Naive B cell (primary cell): ENCODE measurements around the gene DAZAP1. TPM values are rescaled to one million over a fixed set of nuclear protein-coding genes. Genes with fewer than 3 reads are reported as not detected.
"Not testable (repeated sequence)": the region's sequence is repeated elsewhere in the genome, so short reads cannot be mapped to it uniquely, and the experiment has no call there.

ENCODE experiments used
- ATAC-seq, 2 donors: fragments of 150-1000 bp; cut with Tn5 transposase; 2 replicates each; pipeline ENCODE4 v1.10.0; 2021; ENCODE audit warnings: low read depth in 2 of 2, mild to moderate bottlenecking in 2 of 2, moderate library complexity in 2 of 2
- DNase-seq: peaks from one replicate; pipeline ENCODE4 v3.0.0; 2022
- H3K27ac Mint-ChIP-seq, 6 donors: one replicate each; pipeline ENCODE4 v1.8.0; 2020 to 2022; ENCODE audit warnings: mild to moderate bottlenecking in 6 of 6, mixed read lengths in 6 of 6, moderate library complexity in 5 of 6, inconsistent platforms in 2 of 6
- H3K27me3 Mint-ChIP-seq, 3 donors: one replicate each; pipeline ENCODE4 v1.8.0; 2021 to 2022; ENCODE audit warnings: mixed read lengths in 3 of 3, mild to moderate bottlenecking in 1 of 3
- H3K36me3 Mint-ChIP-seq, 2 donors: one replicate each; pipeline ENCODE4 v1.8.0; 2020 to 2022; ENCODE audit warnings: mixed read lengths in 2 of 2, inconsistent platforms in 1 of 2, mild to moderate bottlenecking in 1 of 2
- H3K4me1 Mint-ChIP-seq, 3 donors: one replicate each; pipeline ENCODE4 v1.8.0; 2020 to 2022; ENCODE audit warnings: mixed read lengths in 3 of 3, inconsistent platforms in 1 of 3, mild to moderate bottlenecking in 1 of 3, moderate library complexity in 1 of 3
- H3K4me3 Mint-ChIP-seq, 8 donors: one replicate each; pipeline ENCODE4 v1.8.0; 2020 to 2022; ENCODE audit warnings: mild to moderate bottlenecking in 8 of 8, mixed read lengths in 8 of 8, moderate library complexity in 8 of 8, inconsistent platforms in 2 of 8
- H3K9me3 Mint-ChIP-seq, 7 donors: one replicate each; pipeline ENCODE4 v1.8.0; 2020 to 2022; ENCODE audit warnings: mixed read lengths in 7 of 7, mild to moderate bottlenecking in 5 of 7, inconsistent platforms in 2 of 7, moderate library complexity in 1 of 7
- polyA plus RNA-seq, 6 donors: library from polyadenylated mRNA; unstranded; fragments of 300-500 nt; fragmentation: Illumina TruSeq; gene quantifications; one replicate each; pipeline ENCODE4 v1.2.3, GENCODE V29; 2021; ENCODE audit warnings: low read depth in 6 of 6

Gene DAZAP1
- polyA plus RNA-seq, 6 donors from 2014 or later = 3.6 to 7.5 (median 6.2) TPM

DNA sequence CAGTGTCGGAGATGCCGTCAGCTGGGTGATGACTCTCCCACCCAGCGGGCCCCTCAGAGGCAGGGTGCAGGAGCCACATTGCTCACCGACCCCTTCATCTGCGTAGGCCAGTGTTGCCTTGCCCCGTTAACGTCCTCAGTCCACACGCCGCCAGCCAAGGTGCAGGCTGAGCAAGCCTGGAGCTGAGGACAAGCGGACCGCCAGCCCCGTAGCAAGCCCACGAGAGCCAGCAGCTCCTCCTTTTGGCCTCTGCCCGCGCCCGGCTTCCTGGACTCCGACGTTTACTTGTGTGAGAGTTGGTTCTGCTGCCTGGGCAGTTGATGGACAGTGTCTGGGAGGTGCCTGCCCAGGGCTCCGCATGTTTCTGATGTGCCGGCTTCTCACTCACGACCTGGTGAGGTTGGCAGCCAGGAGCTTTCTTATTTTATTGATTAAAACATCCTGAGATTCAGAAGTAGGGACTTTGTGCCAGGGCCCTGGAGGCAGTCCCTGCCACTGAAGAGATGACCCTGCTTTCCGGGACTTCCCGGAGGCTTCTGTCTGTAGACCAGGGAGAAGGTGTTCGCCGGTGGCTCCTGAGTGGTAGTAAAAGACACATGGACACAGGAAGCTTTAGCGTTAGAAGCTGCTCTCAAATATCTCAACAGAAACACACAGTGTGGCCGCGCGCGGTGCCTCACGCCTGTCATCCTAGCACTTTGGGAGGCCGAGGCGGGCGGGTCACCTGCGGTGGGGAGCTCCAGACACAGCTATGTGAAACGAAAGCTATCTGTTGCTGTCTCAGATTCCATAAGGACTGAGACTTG is 5.8 kb downstream of the DAZAP1 start:
- H3K4me1 Mint-ChIP-seq = peaks cover 54 to 81% (median 67%) of the 10 kb centered on the region in 3 donors
- ATAC-seq = no peak

DNA sequence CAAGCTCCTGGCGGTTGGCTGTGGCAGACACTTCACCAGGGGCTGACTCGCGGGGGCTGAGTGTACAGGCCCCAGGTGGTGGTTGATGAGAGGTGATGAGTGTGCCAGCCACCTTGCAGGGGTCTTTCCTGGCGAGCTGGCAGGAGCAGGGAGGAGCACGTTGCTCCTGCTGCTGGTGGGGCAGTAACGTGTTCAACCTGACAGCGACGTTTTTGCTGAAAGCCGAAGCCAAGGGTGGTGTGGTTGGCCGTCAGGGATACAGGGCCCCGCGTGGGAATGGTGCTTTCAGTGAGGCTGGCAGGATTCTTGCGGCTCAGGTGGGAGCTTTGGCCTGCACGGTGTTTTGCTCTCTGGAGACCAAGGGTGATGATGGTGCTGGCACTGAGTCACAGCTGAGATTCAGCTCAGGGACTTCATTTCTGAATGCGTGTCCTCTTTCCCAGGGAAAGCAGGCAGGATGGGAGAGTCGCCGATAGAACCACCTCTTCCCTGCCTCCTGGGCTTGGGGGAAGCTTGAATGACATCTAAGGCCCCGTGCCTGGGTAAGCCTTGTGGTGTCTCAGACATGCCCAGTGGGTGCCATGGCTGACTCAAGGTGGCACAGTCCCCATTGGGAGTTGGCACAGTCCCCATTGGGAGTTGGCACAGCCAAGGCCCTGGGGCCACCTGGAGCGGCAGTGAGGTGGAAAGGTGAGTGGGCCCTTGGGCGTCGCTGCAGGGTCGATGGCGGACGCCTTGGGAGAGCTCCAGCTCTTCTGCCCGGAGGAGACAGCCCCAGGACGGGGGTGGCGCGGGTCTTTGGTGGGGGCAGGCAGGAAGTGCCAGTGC is 8.8 kb downstream of the DAZAP1 start:
- Mint-ChIP-seq H3K27me3 (no peaks in the 10 kb centered on the region), H3K9me3 (no peaks in the 10 kb centered on the region), H3K4me1 (peaks cover 29 to 59% (median 47%) of the 10 kb centered on the region in 3 donors), H3K36me3 (peaks cover 0 to 5% of the 10 kb centered on the region in 2 donors), H3K27ac (peak overlapping the region in 2 of 6 donors; percentile 8 to 47), H3K4me3 (peak overlapping the region in 3 of 8 donors; percentile 15 to 67 (median 44))
- ATAC-seq = no peak
- no peak for DNase-seq

More for the DNA sequence above, 5.8 kb downstream of the DAZAP1 start:
- Mint-ChIP-seq H3K27ac (peak overlapping the region in 1 of 6 donors; percentile 42), H3K4me3 (peak overlapping the region in 2 of 8 donors; percentile 25 to 47), H3K36me3 (no peaks in the 10 kb centered on the region), H3K27me3 (no peaks in the 10 kb centered on the region), H3K9me3 (no peaks in the 10 kb centered on the region)
- DNase-seq = no peak

DNA sequence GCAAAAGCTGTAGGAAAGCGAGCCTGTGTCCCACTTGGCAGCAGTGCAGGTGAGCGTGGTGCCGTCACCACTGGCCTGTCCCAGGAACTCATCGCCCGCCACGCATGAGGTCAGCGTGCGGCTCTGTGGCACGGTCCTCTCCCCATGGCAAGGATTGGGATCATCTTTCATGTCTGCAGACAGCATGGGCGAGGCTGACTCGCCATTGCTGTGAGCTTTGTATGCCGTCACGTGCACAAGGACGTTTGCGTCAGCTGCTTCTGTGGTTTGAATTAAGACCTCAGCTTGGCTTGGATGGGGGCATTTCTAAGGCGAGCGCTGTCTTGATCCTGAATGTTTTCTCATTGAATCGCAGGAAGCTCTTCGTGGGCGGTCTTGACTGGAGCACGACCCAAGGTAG is 9.8 kb downstream of the DAZAP1 start:
- H3K36me3 Mint-ChIP-seq = peaks cover 0 to 5% of the 10 kb centered on the region in 2 donors
- H3K27ac Mint-ChIP-seq = peak overlapping the region in 1 of 6 donors; percentile 66
- ATAC-seq (no peak), DNase-seq (no peak)
- H3K4me1 Mint-ChIP-seq = peaks cover 25 to 50% (median 39%) of the 10 kb centered on the region in 3 donors
- no peak overlapping the region for H3K4me3 Mint-ChIP-seq
- H3K27me3 Mint-ChIP-seq = no peaks in the 10 kb centered on the region
- no peaks in the 10 kb centered on the region for H3K9me3 Mint-ChIP-seq

DNA sequence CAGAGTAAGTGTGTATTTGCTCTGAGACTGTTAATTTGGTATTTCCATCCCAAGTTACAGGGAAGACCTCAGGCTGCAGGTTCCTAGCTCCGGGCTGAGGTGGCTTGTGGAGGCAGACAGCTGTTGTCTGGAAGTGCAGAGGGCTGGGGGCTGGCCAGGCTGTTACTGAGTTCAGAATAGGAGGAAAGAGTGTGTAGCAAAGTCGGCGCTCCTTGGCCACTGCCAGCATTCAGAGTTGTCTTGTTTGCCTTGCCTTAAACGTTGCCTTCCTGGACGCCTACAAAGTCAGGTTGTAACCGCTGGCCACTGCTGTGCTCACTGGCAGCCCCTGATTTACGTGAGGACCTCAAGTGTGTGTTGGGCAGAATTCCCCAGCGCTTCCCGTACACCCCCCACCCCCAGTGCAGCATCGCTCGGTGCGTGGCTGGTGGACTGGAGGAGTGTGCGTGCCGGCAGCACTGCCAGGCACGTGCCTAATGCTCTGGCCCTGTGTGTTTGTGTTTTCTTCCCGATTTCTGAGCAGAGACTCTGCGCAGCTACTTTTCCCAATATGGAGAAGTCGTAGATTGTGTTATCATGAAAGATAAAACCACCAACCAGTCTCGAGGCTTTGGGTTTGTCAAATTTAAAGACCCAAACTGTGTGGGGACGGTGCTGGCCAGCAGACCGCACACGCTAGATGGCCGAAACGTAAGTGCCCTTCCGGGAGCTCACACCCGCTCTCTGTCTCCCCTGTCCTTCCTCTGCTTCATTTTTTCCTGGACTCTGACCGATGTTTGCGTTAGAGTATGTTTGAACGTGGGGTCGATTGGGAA is 10.5 kb downstream of the DAZAP1 start:
- no peaks in the 10 kb centered on the region for H3K27me3 Mint-ChIP-seq
- no peak overlapping the region for H3K4me3 Mint-ChIP-seq
- ATAC-seq (no peak), DNase-seq (no peak)
- peaks cover 5 to 6% of the 10 kb centered on the region in 2 donors for H3K36me3 Mint-ChIP-seq
- peak overlapping the region in 3 of 6 donors; percentile 27 to 66 (median 39) for H3K27ac Mint-ChIP-seq
- peaks cover 24 to 46% (median 38%) of the 10 kb centered on the region in 3 donors for H3K4me1 Mint-ChIP-seq
- no peaks in the 10 kb centered on the region for H3K9me3 Mint-ChIP-seq

DNA sequence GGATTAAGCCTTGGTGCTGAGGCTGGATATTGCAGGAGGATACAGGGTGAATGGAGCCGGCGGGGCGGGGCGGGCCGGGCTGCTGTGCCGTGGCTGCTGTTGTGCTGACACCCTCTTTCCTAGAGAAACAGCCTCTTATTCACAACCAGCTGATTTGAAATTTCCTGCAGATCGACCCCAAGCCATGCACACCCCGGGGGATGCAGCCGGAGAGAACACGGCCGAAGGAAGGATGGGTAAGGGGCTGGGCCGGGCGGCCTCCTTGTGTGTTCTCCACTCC is 11.1 kb downstream of the DAZAP1 start:
- no peak for ATAC-seq
- Mint-ChIP-seq H3K27ac (no peak overlapping the region), H3K4me3 (no peak overlapping the region), H3K27me3 (no peaks in the 10 kb centered on the region), H3K9me3 (no peaks in the 10 kb centered on the region), H3K36me3 (peaks cover 5 to 11% of the 10 kb centered on the region in 2 donors), H3K4me1 (peaks cover 25 to 40% (median 33%) of the 10 kb centered on the region in 3 donors)
- no peak for DNase-seq

DNA sequence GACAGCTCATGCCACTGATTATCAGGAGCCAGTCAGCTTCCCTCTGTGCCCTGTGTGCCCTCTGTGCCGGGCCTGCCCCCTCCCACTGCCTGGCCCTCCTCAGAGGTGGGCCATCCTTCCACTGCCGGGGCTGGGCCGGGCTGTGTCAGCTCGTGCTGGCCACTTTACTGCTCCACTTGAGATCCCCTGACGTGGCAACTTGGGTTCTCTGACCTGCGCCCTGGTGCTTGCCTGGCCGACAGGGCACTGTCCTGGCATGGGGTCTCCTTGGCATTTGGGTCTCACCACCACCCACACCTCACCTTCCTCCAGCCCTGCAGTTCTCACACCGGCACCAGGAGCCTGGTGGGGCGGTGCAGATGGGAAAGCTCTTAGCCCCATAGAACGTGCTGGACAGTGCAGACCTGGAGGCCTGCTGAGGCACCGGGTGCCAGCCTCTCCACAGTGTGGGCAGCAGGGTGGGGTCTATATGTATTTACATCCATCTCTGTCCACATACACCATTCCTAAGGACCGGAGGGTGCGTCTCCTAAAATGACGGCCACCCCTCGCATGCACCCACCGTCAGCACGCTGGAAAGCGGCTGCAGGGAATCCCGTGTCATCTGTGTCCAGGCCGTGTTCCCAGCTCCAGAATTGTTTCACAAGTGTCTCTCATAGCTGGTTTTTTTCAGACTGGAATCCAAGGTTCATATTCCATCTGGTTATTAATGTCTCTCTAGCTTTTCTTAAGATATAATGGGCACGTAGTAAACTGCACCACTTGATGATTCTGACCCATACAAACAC is 11.8 kb downstream of the DAZAP1 start:
- DNase-seq = no peak
- H3K27me3 Mint-ChIP-seq = no peaks in the 10 kb centered on the region
- H3K27ac Mint-ChIP-seq = peak overlapping the region in 1 of 6 donors; percentile 34
- H3K4me3 Mint-ChIP-seq = no peak overlapping the region
- no peaks in the 10 kb centered on the region for H3K9me3 Mint-ChIP-seq
- H3K4me1 Mint-ChIP-seq = peaks cover 24 to 33% (median 27%) of the 10 kb centered on the region in 3 donors
- no peak for ATAC-seq
- H3K36me3 Mint-ChIP-seq = peaks cover 5 to 11% of the 10 kb centered on the region in 2 donors

DNA sequence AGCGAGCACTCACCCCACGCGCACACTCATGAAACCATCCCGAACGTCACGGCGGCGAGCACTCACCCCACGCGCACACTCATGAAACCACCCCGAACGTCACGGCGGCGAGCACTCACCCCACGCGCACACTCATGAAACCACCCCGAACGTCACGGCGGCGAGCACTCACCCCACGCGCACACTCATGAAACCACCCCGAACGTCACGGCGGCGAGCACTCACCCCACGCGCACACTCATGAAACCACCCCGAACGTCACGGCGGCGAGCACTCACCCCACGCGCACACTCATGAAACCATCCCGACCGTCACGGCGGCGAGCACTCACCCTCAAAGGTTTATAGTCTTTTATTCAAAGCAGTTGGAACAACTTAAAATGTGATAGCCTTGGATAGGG is 12.7 kb downstream of the DAZAP1 start:
- H3K27ac Mint-ChIP-seq, H3K4me3 Mint-ChIP-seq, H3K27me3 Mint-ChIP-seq, ATAC-seq, DNase-seq, H3K9me3 Mint-ChIP-seq: not testable (repeated sequence)
- Mint-ChIP-seq H3K36me3 (peaks cover 5 to 11% of the 10 kb centered on the region in 2 donors), H3K4me1 (peaks cover 22 to 36% (median 24%) of the 10 kb centered on the region in 3 donors)

DNA sequence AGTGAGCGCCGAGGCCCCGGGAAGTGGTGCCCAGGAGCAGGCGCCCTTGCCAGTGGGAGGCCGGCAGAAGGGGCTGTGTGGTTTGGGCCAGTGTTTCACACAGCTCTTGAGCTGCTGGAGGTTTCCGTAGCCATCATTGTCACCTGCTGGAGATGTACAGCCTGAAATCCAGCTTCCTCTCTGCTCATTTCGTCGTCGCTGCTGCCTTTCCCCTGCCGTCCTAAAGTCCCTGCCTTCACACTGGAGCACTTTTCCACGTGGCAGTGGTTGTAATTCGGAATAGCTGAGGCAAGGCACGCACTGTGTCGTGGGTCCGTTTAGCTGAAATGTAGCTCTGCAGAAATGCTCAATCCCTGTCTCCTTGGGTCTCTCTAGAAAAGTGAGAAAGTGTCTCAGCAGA is 13.2 kb downstream of the DAZAP1 start:
- Mint-ChIP-seq H3K36me3 (peaks cover 5 to 11% of the 10 kb centered on the region in 2 donors), H3K9me3 (no peaks in the 10 kb centered on the region), H3K27ac (peak overlapping the region in 1 of 6 donors; percentile 79), H3K27me3 (no peaks in the 10 kb centered on the region), H3K4me1 (peaks cover 21 to 31% (median 22%) of the 10 kb centered on the region in 3 donors), H3K4me3 (no peak overlapping the region)
- DNase-seq (no peak), ATAC-seq (no peak)

DNA sequence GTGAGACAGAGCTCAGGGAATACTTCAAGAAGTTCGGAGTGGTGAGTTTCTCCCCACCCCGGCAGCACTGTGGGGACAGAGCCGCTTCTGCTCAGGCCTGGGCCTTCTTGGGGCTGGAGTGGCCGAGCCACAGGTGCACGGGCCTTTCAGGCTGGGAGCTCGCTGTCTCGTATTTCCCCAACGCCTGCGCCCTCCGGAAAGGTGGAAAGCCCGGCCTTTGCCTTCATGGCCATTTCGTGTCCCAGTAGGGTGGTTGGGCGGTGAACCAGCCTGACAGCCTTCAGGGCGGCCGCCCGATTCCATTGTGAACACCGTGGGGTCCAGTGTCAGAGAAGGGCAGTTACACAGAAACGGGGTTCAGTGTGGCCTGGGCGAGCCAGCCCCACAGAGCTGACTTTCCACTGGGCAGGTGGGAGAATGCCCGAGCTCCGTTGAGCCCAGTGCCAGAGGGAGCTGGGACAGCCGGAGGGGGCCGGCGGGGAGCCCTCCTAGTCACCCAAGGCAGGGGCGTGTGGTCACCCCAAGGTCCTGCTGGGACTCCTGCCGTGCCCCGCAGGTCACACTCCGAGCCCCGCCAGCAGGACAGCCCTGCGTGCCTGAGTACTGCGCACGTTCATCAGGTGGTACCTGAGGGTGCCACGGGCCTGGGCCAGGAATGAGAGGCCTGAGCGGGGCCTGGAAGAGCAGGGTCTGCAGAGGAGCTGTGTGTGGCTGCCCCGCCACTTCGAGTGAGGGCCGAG is 14.0 kb downstream of the DAZAP1 start:
- Mint-ChIP-seq H3K27ac (no peak overlapping the region), H3K9me3 (no peaks in the 10 kb centered on the region), H3K36me3 (peaks cover 5 to 11% of the 10 kb centered on the region in 2 donors), H3K4me1 (peaks cover 13 to 23% (median 17%) of the 10 kb centered on the region in 3 donors), H3K4me3 (no peak overlapping the region), H3K27me3 (no peaks in the 10 kb centered on the region)
- DNase-seq (no peak), ATAC-seq (no peak)

DNA sequence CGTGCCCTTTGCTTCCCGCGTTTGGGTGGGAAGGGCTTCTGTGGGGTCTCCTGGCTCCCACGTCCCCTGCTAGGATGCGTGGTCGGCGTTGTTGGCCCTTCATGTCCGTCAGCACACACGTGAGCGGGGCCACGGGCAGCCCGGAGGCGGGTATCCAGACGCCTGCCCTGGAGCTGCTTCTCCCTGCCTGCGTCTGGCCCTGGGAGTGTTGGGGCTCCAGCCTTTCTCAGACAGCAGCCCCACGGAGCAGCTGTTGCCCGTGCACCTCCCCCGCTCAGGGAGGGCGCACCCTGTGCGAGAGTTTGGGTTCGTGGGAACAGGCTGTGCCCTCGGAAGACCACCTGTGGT is 14.5 kb downstream of the DAZAP1 start:
- ATAC-seq (no peak), DNase-seq (no peak)
- Mint-ChIP-seq H3K36me3 (peaks cover 5 to 11% of the 10 kb centered on the region in 2 donors), H3K27ac (no peak overlapping the region), H3K9me3 (no peaks in the 10 kb centered on the region), H3K4me1 (peaks cover 12 to 20% (median 13%) of the 10 kb centered on the region in 3 donors), H3K4me3 (no peak overlapping the region), H3K27me3 (no peaks in the 10 kb centered on the region)

DNA sequence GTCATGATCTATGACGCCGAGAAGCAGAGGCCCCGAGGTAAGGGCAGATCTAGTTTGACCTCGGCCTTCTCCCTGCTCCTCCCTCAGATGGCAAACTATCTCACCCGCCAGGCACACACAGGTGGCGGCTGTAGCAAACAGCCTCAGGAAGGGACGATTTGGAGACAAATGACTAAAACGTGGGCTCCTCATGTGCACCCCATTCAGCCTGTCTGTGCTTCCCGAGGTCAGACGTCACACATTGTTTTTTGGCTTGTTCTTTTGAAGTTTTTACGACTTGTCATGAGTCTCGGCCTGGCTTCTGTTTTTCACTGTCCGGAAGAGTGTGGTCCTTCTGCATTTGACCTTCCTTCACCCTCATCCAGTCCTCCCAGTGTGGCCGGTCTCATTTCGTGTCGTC is 15.0 kb downstream of the DAZAP1 start:
- Mint-ChIP-seq H3K4me1 (peaks cover 9 to 15% (median 12%) of the 10 kb centered on the region in 3 donors), H3K9me3 (no peaks in the 10 kb centered on the region), H3K27ac (no peak overlapping the region), H3K27me3 (no peaks in the 10 kb centered on the region), H3K4me3 (no peak overlapping the region), H3K36me3 (peaks cover 5 to 11% of the 10 kb centered on the region in 2 donors)
- DNase-seq = no peak
- no peak for ATAC-seq

DNA sequence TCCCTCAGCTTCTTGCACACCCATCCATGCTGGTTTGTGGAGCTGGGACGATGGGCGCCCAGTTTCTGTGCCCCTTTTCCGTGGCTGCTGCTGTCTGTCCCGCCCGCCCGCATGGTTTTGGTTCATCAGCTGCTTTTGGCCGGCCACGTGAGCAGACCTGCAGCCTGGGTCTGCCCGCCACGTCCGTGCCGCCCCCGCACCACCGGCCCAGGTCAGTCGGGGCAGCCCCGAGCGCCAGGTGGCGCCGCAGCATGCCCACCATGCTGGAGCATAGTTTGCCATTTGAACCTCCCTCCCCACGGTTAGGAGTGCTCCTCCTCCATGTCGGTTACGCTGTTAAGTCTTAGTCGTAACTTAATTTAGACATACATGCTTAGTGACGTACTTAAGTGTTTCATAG is 15.6 kb downstream of the DAZAP1 start:
- H3K27ac Mint-ChIP-seq = no peak overlapping the region

More for the DNA sequence above, 15.6 kb downstream of the DAZAP1 start:
- Mint-ChIP-seq H3K9me3 (no peaks in the 10 kb centered on the region), H3K27me3 (no peaks in the 10 kb centered on the region), H3K4me1 (peaks cover 7 to 12% (median 9%) of the 10 kb centered on the region in 3 donors), H3K4me3 (no peak overlapping the region), H3K36me3 (peaks cover 5 to 11% of the 10 kb centered on the region in 2 donors)
- ATAC-seq (no peak), DNase-seq (no peak)
